ENCODE data around the gene ITGA2. TPM values are rescaled to one million over a fixed set of nuclear protein-coding genes. Genes with fewer than 3 reads are reported as not detected.

The ITGA2 gene
- total RNA-seq, 1 experiment from 2014 or later, result 36.6 TPM

DNA sequence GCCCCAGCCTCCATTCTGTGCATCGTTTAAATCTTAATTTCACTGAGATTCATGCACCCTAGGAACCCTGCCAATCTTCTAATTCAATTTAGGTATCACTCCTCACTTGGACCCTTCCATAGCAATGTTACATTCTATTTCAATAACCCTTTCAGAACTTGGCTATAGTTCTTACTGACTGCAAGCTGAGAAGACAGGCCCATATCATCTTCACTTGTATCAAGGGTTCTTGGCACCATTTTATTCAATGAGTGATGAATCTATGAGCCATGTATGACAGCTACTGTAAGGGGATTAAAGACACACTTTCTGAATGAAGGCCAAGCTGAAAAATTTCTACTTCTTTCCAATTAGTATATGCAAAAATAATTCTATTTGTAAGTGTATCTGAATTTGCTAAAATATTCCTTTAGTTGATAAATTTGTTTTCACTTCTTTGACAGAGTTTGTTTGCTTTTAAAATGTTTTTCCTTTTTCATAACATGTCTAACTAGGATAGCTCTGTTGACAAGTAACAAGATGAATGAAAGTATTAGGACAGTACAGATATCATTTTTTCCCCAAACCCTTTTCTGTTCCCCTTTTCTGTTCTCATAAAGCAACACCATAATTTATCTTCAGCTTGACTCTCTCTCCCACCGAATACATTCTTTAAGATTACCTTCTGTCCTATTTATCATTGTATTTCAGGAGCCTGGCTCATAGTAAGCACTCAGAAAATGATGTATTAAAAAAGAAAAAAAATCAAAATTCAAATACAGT is 9.6 kb downstream of the ITGA2 start:
- Histone ChIP-seq H3K9me2 (ENCODE audit: insufficient read depth) (no peaks in the 10 kb centered on the region), H3K4me3 (replicated peaks in 1 of 2; ENCODE audit: low read depth in 1 of 2, low read length in 2 of 2) (no peak overlapping the region), H3K79me2 (ENCODE audit: insufficient read depth, low read length) (peaks cover 60% of the 10 kb centered on the region), H3K9me3 (ENCODE audit: control insufficient read depth in 1 of 2, insufficient read depth in 1 of 2, low read depth in 1 of 2, low read length in 2 of 2) (no peaks in the 10 kb centered on the region), H2AFZ (ENCODE audit: low read depth, low read length, poor library complexity, severe bottlenecking) (no peak overlapping the region), H4K20me1 (ENCODE audit: insufficient read depth) (0 out of 2 replicates have a peak, but pooled peaks cover 4% of the 10 kb centered on the region), H3K9ac (ENCODE audit: low read length) (no peak overlapping the region), H3K27ac (ENCODE audit: low read depth, low read length) (no peak overlapping the region), H3K4me2 (ENCODE audit: low read length) (no peak overlapping the region), H3K36me3 (ENCODE audit: control insufficient read depth in 1 of 2, insufficient read depth in 2 of 2, low read length in 2 of 2) (0 out of 4 replicates have a peak, but pooled peaks cover 0 to 2% of the 10 kb centered on the region in 2 experiments), H3K4me1 (ENCODE audit: control insufficient read depth in 1 of 2, insufficient read depth in 2 of 2, low read length in 2 of 2) (peaks cover 0 to 2% of the 10 kb centered on the region in 2 experiments; a peak in 1 of 4 replicates), H3K27me3 (ENCODE audit: insufficient read depth, low read length) (no peaks in the 10 kb centered on the region)
- no peak for DNase-seq (ENCODE audit: low read depth, low spot score)
- POLR2A ChIA-PET, result interaction anchor here (1.2 kb wide), 1 partner anchor 11 kb away, joined by 5 read pairs; no protein-coding TSS in a partner anchor
- TF ChIP-seq EZH2phosphoT487 (IDR thresholded peaks at IDR 0.05; ENCODE audit: borderline replicate concordance) (no peak), POLR2A (IDR thresholded peaks at IDR 0.05; ENCODE audit: borderline replicate concordance, extremely low read depth, insufficient read depth, insufficient read length) (no peak), SIN3A (IDR thresholded peaks at IDR 0.05; ENCODE audit: low read depth) (no peak), POLR2AphosphoS5 (IDR thresholded peaks at IDR 0.05; ENCODE audit: low read depth, low read length) (no peak), ZFX (IDR thresholded peaks at IDR 0.05) (no peak), RAD21 (IDR thresholded peaks at IDR 0.05; ENCODE audit: low read depth) (no peak)
- TF ChIP-seq, protein P1, sequence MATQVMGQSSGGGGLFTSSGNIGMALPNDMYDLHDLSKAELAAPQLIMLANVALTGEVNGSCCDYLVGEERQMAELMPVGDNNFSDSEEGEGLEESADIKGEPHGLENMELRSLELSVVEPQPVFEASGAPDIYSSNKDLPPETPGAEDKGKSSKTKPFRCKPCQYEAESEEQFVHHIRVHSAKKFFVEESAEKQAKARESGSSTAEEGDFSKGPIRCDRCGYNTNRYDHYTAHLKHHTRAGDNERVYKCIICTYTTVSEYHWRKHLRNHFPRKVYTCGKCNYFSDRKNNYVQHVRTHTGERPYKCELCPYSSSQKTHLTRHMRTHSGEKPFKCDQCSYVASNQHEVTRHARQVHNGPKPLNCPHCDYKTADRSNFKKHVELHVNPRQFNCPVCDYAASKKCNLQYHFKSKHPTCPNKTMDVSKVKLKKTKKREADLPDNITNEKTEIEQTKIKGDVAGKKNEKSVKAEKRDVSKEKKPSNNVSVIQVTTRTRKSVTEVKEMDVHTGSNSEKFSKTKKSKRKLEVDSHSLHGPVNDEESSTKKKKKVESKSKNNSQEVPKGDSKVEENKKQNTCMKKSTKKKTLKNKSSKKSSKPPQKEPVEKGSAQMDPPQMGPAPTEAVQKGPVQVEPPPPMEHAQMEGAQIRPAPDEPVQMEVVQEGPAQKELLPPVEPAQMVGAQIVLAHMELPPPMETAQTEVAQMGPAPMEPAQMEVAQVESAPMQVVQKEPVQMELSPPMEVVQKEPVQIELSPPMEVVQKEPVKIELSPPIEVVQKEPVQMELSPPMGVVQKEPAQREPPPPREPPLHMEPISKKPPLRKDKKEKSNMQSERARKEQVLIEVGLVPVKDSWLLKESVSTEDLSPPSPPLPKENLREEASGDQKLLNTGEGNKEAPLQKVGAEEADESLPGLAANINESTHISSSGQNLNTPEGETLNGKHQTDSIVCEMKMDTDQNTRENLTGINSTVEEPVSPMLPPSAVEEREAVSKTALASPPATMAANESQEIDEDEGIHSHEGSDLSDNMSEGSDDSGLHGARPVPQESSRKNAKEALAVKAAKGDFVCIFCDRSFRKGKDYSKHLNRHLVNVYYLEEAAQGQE (IDR thresholded peaks at IDR 0.05; ENCODE audit: low read depth), result no peak
- intact Hi-C loops (cut with micrococcal nuclease), result no loop called here
- no TSS peak for BruUV-seq (replicated peaks)
- no peak for ATAC-seq
- RAD21 ChIA-PET (ENCODE audit: low non-redundant PET in 1 of 2, low total read pairs in 2 of 2, uncharacterized antibody in 2 of 2, unreplicated experiment in 2 of 2), result no interaction called here
- CTCF ChIA-PET, result interaction anchor here (1.4 to 1.7 kb wide), 2 partner anchors 11 to 50 kb away, joined by 3 to 6 read pairs; no protein-coding TSS in a partner anchor
